Stimulated activated naive CD8-positive, alpha-beta T cell treated with anti-CD3 and anti-CD28 coated beads, Interleukin-15, Interleukin-2, amounts not matched to agents 100 ng/mL and 50 ng/mL, for 24 hours (primary cell): ENCODE data around the gene KREMEN2.
A peak's percentile ranks its signal among the peaks of the same experiment; 100 is the strongest.

ENCODE experiments used
- H3K27ac Mint-ChIP-seq: one replicate; pipeline ENCODE4 v1.8.0; 2021; ENCODE audit warnings: mild to moderate bottlenecking, mixed read lengths
- H3K27me3 Mint-ChIP-seq: one replicate; pipeline ENCODE4 v1.8.0; 2021; ENCODE audit warnings: mixed read lengths
- H3K36me3 Mint-ChIP-seq: one replicate; pipeline ENCODE4 v1.8.0; 2021; ENCODE audit warnings: low read depth, mixed read lengths
- H3K4me1 Mint-ChIP-seq: one replicate; pipeline ENCODE4 v1.8.0; 2021; ENCODE audit warnings: low read depth, mixed read lengths
- H3K4me3 Mint-ChIP-seq: one replicate; pipeline ENCODE4 v1.8.0; 2021; ENCODE audit warnings: mild to moderate bottlenecking, mixed read lengths
- H3K9me3 Mint-ChIP-seq: one replicate; pipeline ENCODE4 v1.8.0; 2021; ENCODE audit warnings: mixed read lengths

The KREMEN2 gene

GRCh38 chr16:2976201-2976600 lies 12.1 kb downstream of the KREMEN2 start:
- no peak overlapping the region for H3K27ac Mint-ChIP-seq
- H3K9me3 Mint-ChIP-seq: no peaks in the 10 kb centered on the region
- peaks cover 35% of the 10 kb centered on the region for H3K36me3 Mint-ChIP-seq
- H3K27me3 Mint-ChIP-seq: no peaks in the 10 kb centered on the region
- peaks cover 16% of the 10 kb centered on the region for H3K4me1 Mint-ChIP-seq
- no peak overlapping the region for H3K4me3 Mint-ChIP-seq

GRCh38 chr16:2976673-2977072 lies 12.6 kb downstream of the KREMEN2 start:
- Mint-ChIP-seq H3K4me1 (peaks cover 20% of the 10 kb centered on the region), H3K27ac (no peak overlapping the region), H3K27me3 (no peaks in the 10 kb centered on the region), H3K36me3 (peaks cover 35% of the 10 kb centered on the region), H3K4me3 (no peak overlapping the region), H3K9me3 (no peaks in the 10 kb centered on the region)

- no peaks in the 10 kb centered on the region for H3K9me3 Mint-ChIP-seq
- no peak overlapping the region for H3K4me3 Mint-ChIP-seq
Measured at GRCh38 chr16:2977440-2977839, 13.4 kb downstream of the KREMEN2 start.

GRCh38 chr16:2979669-2980226 lies 15.7 kb downstream of the KREMEN2 start:
- Mint-ChIP-seq H3K4me1 (peaks cover 27% of the 10 kb centered on the region), H3K27ac (peak overlapping the region; percentile 84), H3K9me3 (no peaks in the 10 kb centered on the region), H3K36me3 (peaks cover 24% of the 10 kb centered on the region), H3K27me3 (no peaks in the 10 kb centered on the region), H3K4me3 (peak overlapping the region; percentile 88)

More at GRCh38 chr16:2977440-2977839, 13.4 kb downstream of the KREMEN2 start:
- Mint-ChIP-seq H3K27ac (no peak overlapping the region), H3K4me1 (peaks cover 23% of the 10 kb centered on the region), H3K27me3 (no peaks in the 10 kb centered on the region), H3K36me3 (peaks cover 28% of the 10 kb centered on the region)

- Mint-ChIP-seq H3K4me3 (peak within 1 kb of the TSS; percentile 88), H3K27ac (peak within 1 kb of the TSS; percentile 86), H3K4me1 (peaks cover 27% of the 10 kb centered on the region), H3K27me3 (no peaks in the 10 kb centered on the region), H3K9me3 (no peaks in the 10 kb centered on the region), H3K36me3 (peaks cover 24% of the 10 kb centered on the region)
Measured at GRCh38 chr16:2980227-2981176, 16.4 kb downstream of the KREMEN2 start, which contains the start of gene PKMYT1. TSS of gene PKMYT1 (minus strand) at chr16:2980446. CDS start at chr16:2979657, 789 bp downstream.

- H3K4me1 Mint-ChIP-seq: peaks cover 27% of the 10 kb centered on the region
- H3K36me3 Mint-ChIP-seq: peaks cover 19% of the 10 kb centered on the region
- peak overlapping the region; percentile 86 for H3K27ac Mint-ChIP-seq
- no peaks in the 10 kb centered on the region for H3K27me3 Mint-ChIP-seq
- no peaks in the 10 kb centered on the region for H3K9me3 Mint-ChIP-seq
- peak overlapping the region; percentile 88 for H3K4me3 Mint-ChIP-seq
Measured at GRCh38 chr16:2981177-2981898, 17.3 kb downstream of the KREMEN2 start.

GRCh38 chr16:2981899-2982250 lies 17.8 kb downstream of the KREMEN2 start:
- no peaks in the 10 kb centered on the region for H3K9me3 Mint-ChIP-seq
- no peaks in the 10 kb centered on the region for H3K27me3 Mint-ChIP-seq
- H3K36me3 Mint-ChIP-seq: peaks cover 17% of the 10 kb centered on the region
- H3K27ac Mint-ChIP-seq: peak overlapping the region; percentile 79
- H3K4me3 Mint-ChIP-seq: peak overlapping the region; percentile 88
- H3K4me1 Mint-ChIP-seq: peaks cover 27% of the 10 kb centered on the region

GRCh38 chr16:2982402-2982801 lies 18.3 kb downstream of the KREMEN2 start:
- no peaks in the 10 kb centered on the region for H3K27me3 Mint-ChIP-seq
- H3K36me3 Mint-ChIP-seq: peaks cover 12% of the 10 kb centered on the region
- H3K4me3 Mint-ChIP-seq: no peak overlapping the region
- H3K27ac Mint-ChIP-seq: peak overlapping the region; percentile 58
- peaks cover 27% of the 10 kb centered on the region for H3K4me1 Mint-ChIP-seq
- no peaks in the 10 kb centered on the region for H3K9me3 Mint-ChIP-seq

- no peaks in the 10 kb centered on the region for H3K9me3 Mint-ChIP-seq
- H3K36me3 Mint-ChIP-seq: peaks cover 4% of the 10 kb centered on the region
- peaks cover 20% of the 10 kb centered on the region for H3K4me1 Mint-ChIP-seq
- no peaks in the 10 kb centered on the region for H3K27me3 Mint-ChIP-seq
- H3K27ac Mint-ChIP-seq: no peak overlapping the region
- no peak overlapping the region for H3K4me3 Mint-ChIP-seq
Measured at GRCh38 chr16:2983706-2984136, 19.6 kb downstream of the KREMEN2 start.

- peaks cover 17% of the 10 kb centered on the region for H3K4me1 Mint-ChIP-seq
- no peaks in the 10 kb centered on the region for H3K36me3 Mint-ChIP-seq
- no peaks in the 10 kb centered on the region for H3K9me3 Mint-ChIP-seq
- H3K27ac Mint-ChIP-seq: no peak overlapping the region
- H3K4me3 Mint-ChIP-seq: no peak overlapping the region
- no peaks in the 10 kb centered on the region for H3K27me3 Mint-ChIP-seq
Measured at GRCh38 chr16:2985462-2985861, 21.4 kb downstream of the KREMEN2 start.

GRCh38 chr16:2985893-2986355 lies 21.8 kb downstream of the KREMEN2 start:
- H3K27me3 Mint-ChIP-seq: no peaks in the 10 kb centered on the region
- no peaks in the 10 kb centered on the region for H3K9me3 Mint-ChIP-seq
- H3K4me3 Mint-ChIP-seq: no peak overlapping the region
- no peaks in the 10 kb centered on the region for H3K36me3 Mint-ChIP-seq
- no peak overlapping the region for H3K27ac Mint-ChIP-seq
- H3K4me1 Mint-ChIP-seq: peaks cover 14% of the 10 kb centered on the region

- Mint-ChIP-seq H3K9me3 (no peaks in the 10 kb centered on the region), H3K36me3 (no peaks in the 10 kb centered on the region), H3K4me1 (peaks cover 6% of the 10 kb centered on the region), H3K27me3 (no peaks in the 10 kb centered on the region), H3K4me3 (no peak overlapping the region), H3K27ac (no peak overlapping the region)
Measured at GRCh38 chr16:2986623-2987188, 22.6 kb downstream of the KREMEN2 start.

GRCh38 chr16:2987286-2987685 lies 23.2 kb downstream of the KREMEN2 start:
- no peaks in the 10 kb centered on the region for H3K9me3 Mint-ChIP-seq
- no peak overlapping the region for H3K27ac Mint-ChIP-seq
- no peak overlapping the region for H3K4me3 Mint-ChIP-seq
- no peaks in the 10 kb centered on the region for H3K36me3 Mint-ChIP-seq
- H3K4me1 Mint-ChIP-seq: peaks cover 4% of the 10 kb centered on the region
- no peaks in the 10 kb centered on the region for H3K27me3 Mint-ChIP-seq

GRCh38 chr16:2987833-2988232 lies 23.8 kb downstream of the KREMEN2 start:
- H3K9me3 Mint-ChIP-seq: no peaks in the 10 kb centered on the region

More at GRCh38 chr16:2987833-2988232, 23.8 kb downstream of the KREMEN2 start:
- Mint-ChIP-seq H3K27me3 (no peaks in the 10 kb centered on the region), H3K4me3 (no peak overlapping the region), H3K27ac (no peak overlapping the region), H3K36me3 (no peaks in the 10 kb centered on the region), H3K4me1 (peaks cover 4% of the 10 kb centered on the region)
